Neural cell (in vitro differentiated cells): ENCODE measurements around the gene ANKLE1.

ENCODE experiments used
- CTCF ChIP-seq: fragments of 450-650 bp; IDR thresholded peaks from 2 replicates; pipeline ENCODE4 v1.5.1; 2014; ENCODE audit warnings: antibody characterized with exemption, mild to moderate bottlenecking, moderate library complexity; ENCODE audit not compliant: poor library complexity, severe bottlenecking
- EP300 ChIP-seq: fragments of 450-650 bp; conservative IDR thresholded peaks from 2 replicates; pipeline ENCODE4 v1.6.1; 2014; ENCODE audit warnings: antibody characterized with exemption, mild to moderate bottlenecking, moderate library complexity; ENCODE audit not compliant: poor library complexity, severe bottlenecking
- EZH2 ChIP-seq: fragments of 200-600, 300-800 bp; shearing (Covaris generic), sonication (generic); IDR thresholded peaks from 2 replicates; pipeline ENCODE4 v1.6.1; 2014; ENCODE audit warnings: antibody characterized with exemption, low read length, borderline replicate concordance, mild to moderate bottlenecking; ENCODE audit not compliant: insufficient read depth, poor library complexity, severe bottlenecking
- POLR2AphosphoS5 ChIP-seq: IDR thresholded peaks from 2 replicates; pipeline ENCODE4 v1.6.1; 2012
- REST ChIP-seq: IDR thresholded peaks from 2 replicates; pipeline ENCODE4 v1.6.1; 2012; ENCODE audit warnings: borderline replicate concordance
- SMC3 ChIP-seq: fragments of 450-650 bp; conservative IDR thresholded peaks from 2 replicates; pipeline ENCODE4 v1.6.1; 2014; ENCODE audit warnings: antibody characterized with exemption, mild to moderate bottlenecking, moderate library complexity; ENCODE audit not compliant: poor library complexity

- no peak for TF ChIP-seq POLR2AphosphoS5
- no peak for TF ChIP-seq EP300
- TF ChIP-seq CTCF: no peak
- no peak for TF ChIP-seq EZH2
- TF ChIP-seq REST: no peak
- TF ChIP-seq SMC3: no peak
Observed at GRCh38 chr19:17311455-17312188, 29.9 kb downstream of the ANKLE1 start.
